ENCODE measurements around the gene DENND6A. TPM values are rescaled to one million over a fixed set of nuclear protein-coding genes. Genes with fewer than 3 reads are reported as not detected.

The DENND6A gene
- total and polyA plus RNA-seq, 11 donors: 4.9 to 27.9 (median 14.3) TPM

GRCh38 chr3:57659004-57659673 lies 33.7 kb downstream of the DENND6A start:
- peak overlapping the region in 11 of 12 donors; percentile 21 to 63 (median 45) for H3K27ac ChIP-seq
- peaks cover 0 to 19% (median 15%) of the 10 kb centered on the region in 12 donors for H3K4me1 ChIP-seq
- H3K36me3 ChIP-seq: peaks cover 0 to 99% (median 89%) of the 10 kb centered on the region in 9 donors
- WGBS, 4 donors: 33 to 54% (median 42%) methylated on average over 1 of the region's 1 CpG
- no peak overlapping the region for H3K4me3 ChIP-seq
- intact Hi-C loops (cut with DNase I): loop anchor here in 3 of 10 donors (5.0 to 10.0 kb wide), 3 partner anchors 33 to 196 kb away; partner anchors contain the start of gene DENND6A (in 1 of the 3)
- no peak for DNase-seq
- no peaks in the 10 kb centered on the region for H3K9me3 ChIP-seq
- TF ChIP-seq POLR2A (IDR thresholded peaks at IDR 0.05) (no peak), CTCF (IDR thresholded peaks at IDR 0.05) (no peak)
- H3K27me3 ChIP-seq: no peaks in the 10 kb centered on the region
- ATAC-seq: peak in 3 of 4 donors; percentile 34 to 65 (median 54)

- no peak overlapping the region for H3K4me3 ChIP-seq
- H3K36me3 ChIP-seq: peaks cover 0 to 99% (median 87%) of the 10 kb centered on the region in 9 donors
- H3K4me1 ChIP-seq: peaks cover 0 to 19% (median 15%) of the 10 kb centered on the region in 12 donors
- ATAC-seq (no peak), DNase-seq (no peak)
- TF ChIP-seq POLR2A (IDR thresholded peaks at IDR 0.05) (no peak), CTCF (IDR thresholded peaks at IDR 0.05) (no peak)
- intact Hi-C loops (cut with DNase I): loop anchor here in 3 of 10 donors (5.0 to 10.0 kb wide), 3 partner anchors 34 to 196 kb away; partner anchors contain the start of gene DENND6A (in 1 of the 3)
- no peaks in the 10 kb centered on the region for H3K27me3 ChIP-seq
- peak overlapping the region in 11 of 12 donors; percentile 21 to 63 (median 45) for H3K27ac ChIP-seq
- H3K9me3 ChIP-seq: no peaks in the 10 kb centered on the region
Observed at GRCh38 chr3:57658536-57658935, 34.3 kb downstream of the DENND6A start.

- no peak overlapping the region for H3K27ac ChIP-seq
- intact Hi-C loops (cut with DNase I): loop anchor here in 3 of 10 donors (5.0 to 10.0 kb wide), 3 partner anchors 37 to 199 kb away; partner anchors contain the start of gene DENND6A (in 1 of the 3)
- ATAC-seq (no peak), DNase-seq (no peak)
- peaks cover 0 to 19% (median 15%) of the 10 kb centered on the region in 12 donors for H3K4me1 ChIP-seq
- peaks cover 0 to 98% (median 86%) of the 10 kb centered on the region in 9 donors for H3K36me3 ChIP-seq
- 96 to 97% (median 96%) methylated on average over 2 of the region's 2 CpGs for WGBS, 4 donors
- H3K9me3 ChIP-seq: no peaks in the 10 kb centered on the region
- TF ChIP-seq CTCF (IDR thresholded peaks at IDR 0.05) (no peak), POLR2A (IDR thresholded peaks at IDR 0.05) (no peak)
- no peak overlapping the region for H3K4me3 ChIP-seq
- no peaks in the 10 kb centered on the region for H3K27me3 ChIP-seq
Observed at GRCh38 chr3:57655727-57656126, 37.1 kb downstream of the DENND6A start.

- no peak for TF ChIP-seq CTCF (IDR thresholded peaks at IDR 0.05)
- TF ChIP-seq POLR2A (IDR thresholded peaks at IDR 0.05): no peak
- WGBS, 4 donors: 93 to 96% (median 95%) methylated on average over 1 of the region's 1 CpG
- ATAC-seq (no peak), DNase-seq (no peak)
- Histone ChIP-seq H3K36me3 (peaks cover 0 to 93% (median 81%) of the 10 kb centered on the region in 9 donors), H3K27me3 (no peaks in the 10 kb centered on the region), H3K4me1 (peaks cover 0 to 12% (median 7%) of the 10 kb centered on the region in 12 donors), H3K9me3 (peaks cover 0 to 2% (median 0%) of the 10 kb centered on the region in 12 donors), H3K27ac (no peak overlapping the region), H3K4me3 (no peak overlapping the region)
- intact Hi-C loops (cut with DNase I): loop anchor here in 2 of 10 donors (10.0 kb wide), 2 partner anchors 161 to 201 kb away; no protein-coding TSS in a partner anchor
Observed at GRCh38 chr3:57654267-57654666, 38.6 kb downstream of the DENND6A start.

Measured in heart left ventricle (tissue), 16 donors.